Endothelial cell (in vitro differentiated cells): ENCODE data around the gene CCDC66. TPM values are rescaled to one million over a fixed set of nuclear protein-coding genes. Genes with fewer than 3 reads are reported as not detected.
A peak's percentile ranks its signal among the peaks of the same experiment; 100 is the strongest.

Experiments used
- DNase-seq: peaks from one replicate; pipeline ENCODE4 v3.0.0; 2021; ENCODE audit warnings: low spot score
- H3K27ac Mint-ChIP-seq: one replicate; pipeline ENCODE4 v1.8.0; 2021; ENCODE audit warnings: mixed read lengths, inconsistent platforms; ENCODE audit not compliant: unreplicated experiment
- H3K27me3 Mint-ChIP-seq: one replicate; pipeline ENCODE4 v1.8.0; 2021; ENCODE audit warnings: mild to moderate bottlenecking, moderate library complexity, mixed read lengths, inconsistent platforms; ENCODE audit not compliant: unreplicated experiment
- H3K36me3 Mint-ChIP-seq: one replicate; pipeline ENCODE4 v1.8.0; 2021; ENCODE audit warnings: mild to moderate bottlenecking, low read depth, mixed read lengths, inconsistent platforms; ENCODE audit not compliant: unreplicated experiment
- H3K4me1 Mint-ChIP-seq: one replicate; pipeline ENCODE4 v1.8.0; 2021; ENCODE audit warnings: mild to moderate bottlenecking, mixed read lengths, inconsistent platforms; ENCODE audit not compliant: unreplicated experiment
- H3K4me3 Mint-ChIP-seq: one replicate; pipeline ENCODE4 v1.8.0; 2021; ENCODE audit warnings: mild to moderate bottlenecking, mixed read lengths, inconsistent platforms; ENCODE audit not compliant: unreplicated experiment
- H3K9me3 Mint-ChIP-seq: one replicate; pipeline ENCODE4 v1.8.0; 2021; ENCODE audit warnings: mixed read lengths, inconsistent platforms; ENCODE audit not compliant: unreplicated experiment
- long read RNA-seq: library from polyadenylated mRNA; unstranded; transcript quantifications from one replicate; pipeline ENCODE4 v2.0.0, GENCODE V29; 2020; ENCODE audit not compliant: unreplicated experiment
- total RNA-seq: library from RNA; stranded (reverse); fragmentation: NEBNext Ultra II Directional; extraction: Animal tissue kit (Norgen Biotek cat#: 25700); gene quantifications from one replicate; pipeline ENCODE4 v1.2.1, GENCODE V29; 2021; ENCODE audit not compliant: unreplicated experiment
- TF ChIP-seq, protein P1 (sequence below): fragments of 200-600 bp; sonication (generic); IDR thresholded peaks from one replicate; pipeline ENCODE4 v1.5.0; 2021; ENCODE audit warnings: antibody characterized with exemption; ENCODE audit not compliant: unreplicated experiment

Gene CCDC66
- total RNA-seq = 13.6 TPM
- long read RNA-seq, partial matches to known transcripts = 4 of 9 reads
- long read RNA-seq, other reads (novel, unspliced or antisense) = 4 of 9 reads

DNA sequence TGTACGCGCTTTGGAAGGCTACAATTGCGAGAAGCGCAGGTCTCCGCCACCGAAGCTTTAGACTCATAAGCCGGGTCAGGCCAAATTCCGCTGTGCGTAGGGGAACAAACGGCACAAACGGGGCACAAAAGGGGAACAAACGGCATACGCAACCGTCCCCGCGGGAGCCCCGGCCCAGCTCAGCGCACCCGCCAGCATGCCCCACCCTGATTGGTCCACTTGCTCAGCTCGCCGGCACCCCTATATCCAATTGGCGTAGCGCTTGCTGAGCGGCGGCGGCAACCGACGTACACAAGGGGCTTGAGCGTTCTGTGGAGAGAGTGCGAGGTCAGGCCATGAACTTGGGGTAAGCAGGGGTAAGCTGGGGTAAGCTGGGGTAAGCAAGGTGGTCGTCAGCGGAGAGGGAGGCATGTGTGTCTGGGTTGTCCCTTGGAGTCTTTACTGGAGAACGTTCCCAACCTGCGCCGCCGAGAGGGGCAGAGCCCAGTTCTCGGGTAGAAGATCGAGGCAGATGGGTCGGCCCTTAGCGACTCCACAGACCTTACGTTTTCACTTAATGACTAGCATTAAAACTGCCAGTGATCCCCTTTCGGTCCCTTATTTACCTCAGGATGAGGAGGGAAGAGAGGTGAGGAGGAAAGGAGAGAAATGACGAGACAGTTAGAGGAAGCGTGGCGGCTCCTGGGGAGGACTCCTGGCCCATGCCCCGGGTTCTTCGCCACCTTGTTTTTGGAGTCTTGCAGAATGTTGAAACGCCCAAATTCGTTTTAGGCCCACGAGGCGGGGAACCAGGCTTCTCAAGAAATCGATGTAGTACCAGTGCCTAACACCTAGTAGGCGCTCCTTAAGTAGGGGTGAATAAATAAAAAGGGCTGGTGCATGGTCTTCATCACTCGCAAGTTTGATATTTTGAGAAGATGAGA lies at the start of gene CCDC66:
TSS of gene CCDC66 (plus strand) at position 268 of the 923 bp plus-strand sequence. CDS start at position 336, 68 bp downstream.
- peak within 1 kb of the TSS; percentile 99 for H3K4me3 Mint-ChIP-seq
- no peaks in the 10 kb centered on the region for H3K9me3 Mint-ChIP-seq
- TF ChIP-seq, protein P1, sequence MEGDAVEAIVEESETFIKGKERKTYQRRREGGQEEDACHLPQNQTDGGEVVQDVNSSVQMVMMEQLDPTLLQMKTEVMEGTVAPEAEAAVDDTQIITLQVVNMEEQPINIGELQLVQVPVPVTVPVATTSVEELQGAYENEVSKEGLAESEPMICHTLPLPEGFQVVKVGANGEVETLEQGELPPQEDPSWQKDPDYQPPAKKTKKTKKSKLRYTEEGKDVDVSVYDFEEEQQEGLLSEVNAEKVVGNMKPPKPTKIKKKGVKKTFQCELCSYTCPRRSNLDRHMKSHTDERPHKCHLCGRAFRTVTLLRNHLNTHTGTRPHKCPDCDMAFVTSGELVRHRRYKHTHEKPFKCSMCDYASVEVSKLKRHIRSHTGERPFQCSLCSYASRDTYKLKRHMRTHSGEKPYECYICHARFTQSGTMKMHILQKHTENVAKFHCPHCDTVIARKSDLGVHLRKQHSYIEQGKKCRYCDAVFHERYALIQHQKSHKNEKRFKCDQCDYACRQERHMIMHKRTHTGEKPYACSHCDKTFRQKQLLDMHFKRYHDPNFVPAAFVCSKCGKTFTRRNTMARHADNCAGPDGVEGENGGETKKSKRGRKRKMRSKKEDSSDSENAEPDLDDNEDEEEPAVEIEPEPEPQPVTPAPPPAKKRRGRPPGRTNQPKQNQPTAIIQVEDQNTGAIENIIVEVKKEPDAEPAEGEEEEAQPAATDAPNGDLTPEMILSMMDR = peak; percentile 73
- H3K27me3 Mint-ChIP-seq = peaks cover 4% of the 10 kb centered on the region
- H3K27ac Mint-ChIP-seq = peak within 1 kb of the TSS; percentile 94
- H3K4me1 Mint-ChIP-seq = peaks cover 9% of the 10 kb centered on the region
- peak; percentile 90 for DNase-seq
- peaks cover 5% of the 10 kb centered on the region for H3K36me3 Mint-ChIP-seq

DNA sequence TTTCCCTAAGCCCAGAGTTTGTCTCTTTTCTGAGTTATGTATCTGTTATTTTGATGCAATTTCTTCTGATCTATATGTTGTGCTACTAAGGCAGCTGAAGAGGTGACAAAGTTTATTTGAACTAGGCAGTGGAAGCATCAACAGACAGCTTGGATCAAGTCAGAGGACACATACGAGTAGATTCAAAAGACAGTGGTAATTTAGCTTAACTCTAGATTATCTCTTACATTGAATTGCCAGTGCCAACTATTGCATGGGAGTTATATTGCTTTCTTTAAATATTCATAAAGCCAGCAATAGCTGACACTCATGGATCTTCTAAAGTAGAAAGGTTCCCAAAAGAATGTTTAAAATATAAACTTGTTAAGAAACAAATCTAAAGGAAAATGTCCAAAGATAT lies 37.3 kb upstream of the CCDC66 start:
- Mint-ChIP-seq H3K4me3 (no peak overlapping the region), H3K27me3 (no peaks in the 10 kb centered on the region), H3K36me3 (no peaks in the 10 kb centered on the region), H3K4me1 (no peaks in the 10 kb centered on the region), H3K27ac (no peak overlapping the region), H3K9me3 (no peaks in the 10 kb centered on the region)
- TF ChIP-seq, protein P1 = no peak
- DNase-seq = no peak

DNA sequence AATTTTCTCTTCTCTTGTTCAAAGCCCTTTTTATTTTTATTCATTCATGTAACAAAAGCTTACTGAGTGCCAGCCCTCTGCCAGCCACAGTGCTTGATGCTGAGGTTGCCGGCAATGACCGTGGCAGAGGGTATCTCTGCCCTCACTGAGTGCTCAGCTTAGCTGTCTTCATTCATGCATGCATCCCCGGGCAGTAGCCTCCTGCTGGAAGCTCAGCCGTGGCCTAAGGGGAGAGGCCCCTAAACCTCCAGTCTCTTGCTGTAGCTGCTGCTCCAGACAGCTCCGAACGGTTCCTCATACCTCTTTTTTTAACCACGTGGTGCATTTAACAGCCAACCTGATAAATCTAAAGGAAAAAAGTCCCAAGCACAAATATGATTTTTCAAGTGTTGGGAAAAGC lies 34.6 kb upstream of the CCDC66 start:
- TF ChIP-seq, protein P1 = no peak
- no peak for DNase-seq
- H3K9me3 Mint-ChIP-seq = no peaks in the 10 kb centered on the region

DNA sequence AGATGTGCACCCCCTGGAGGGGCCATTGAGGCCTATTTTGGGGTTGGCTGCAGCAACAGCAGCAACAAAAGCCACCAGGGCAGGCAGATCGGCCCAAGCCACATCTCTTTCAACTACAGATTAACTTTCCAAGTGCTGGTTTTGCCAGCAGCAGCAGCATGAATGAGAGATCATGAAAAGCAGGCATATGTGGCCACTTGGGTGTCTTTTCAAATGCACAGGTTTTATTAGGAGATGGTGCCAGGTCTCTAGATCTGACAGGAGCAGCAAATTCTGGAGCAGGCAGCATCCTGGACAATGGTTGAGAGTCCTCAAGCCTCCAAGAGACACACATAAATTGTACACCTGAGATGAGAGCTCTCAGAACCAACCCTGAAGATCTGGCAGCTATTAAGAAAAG lies 31.7 kb upstream of the CCDC66 start:
- Mint-ChIP-seq H3K4me3 (no peak overlapping the region), H3K27me3 (no peaks in the 10 kb centered on the region)

More for the DNA sequence above, 34.6 kb upstream of the CCDC66 start:
- Mint-ChIP-seq H3K27me3 (no peaks in the 10 kb centered on the region), H3K27ac (no peak overlapping the region), H3K4me3 (no peak overlapping the region), H3K36me3 (no peaks in the 10 kb centered on the region), H3K4me1 (no peaks in the 10 kb centered on the region)

More for the DNA sequence above, 31.7 kb upstream of the CCDC66 start:
- no peak overlapping the region for H3K27ac Mint-ChIP-seq
- no peaks in the 10 kb centered on the region for H3K9me3 Mint-ChIP-seq
- H3K36me3 Mint-ChIP-seq = no peaks in the 10 kb centered on the region
- no peaks in the 10 kb centered on the region for H3K4me1 Mint-ChIP-seq
- no peak for DNase-seq
- TF ChIP-seq, protein P1 = no peak
